Hematopoietic multipotent progenitor cell treated with erythropoietin and hydrocortisone succinate and interleukin-3 and kit ligand, for 8 days (in vitro differentiated cells): ENCODE results near the gene SUPT3H.

Experiments used
- DNase-seq: peaks from one replicate; pipeline ENCODE4 v3.0.0-alpha.2; 2015

Gene SUPT3H

DNA sequence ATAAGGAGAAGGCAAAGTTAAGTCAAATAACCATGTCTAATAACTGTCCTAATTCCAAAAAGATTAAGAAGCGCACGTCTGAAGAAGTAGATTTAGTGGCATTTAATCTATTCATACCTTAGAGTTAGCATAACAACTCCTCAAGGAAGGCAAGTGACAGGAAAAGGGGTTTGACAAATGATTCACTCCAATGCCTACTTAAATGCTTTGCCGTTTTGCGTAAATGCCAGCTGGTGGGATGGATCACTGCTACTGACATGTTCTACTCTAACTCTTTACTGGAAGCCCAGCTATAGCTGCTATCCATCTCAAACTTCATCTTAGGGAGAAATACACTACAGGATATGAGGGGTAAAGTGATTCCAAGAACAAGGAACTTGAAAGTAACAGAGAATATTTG, 396.9 kb downstream of the SUPT3H start:
- no peak for DNase-seq

DNA sequence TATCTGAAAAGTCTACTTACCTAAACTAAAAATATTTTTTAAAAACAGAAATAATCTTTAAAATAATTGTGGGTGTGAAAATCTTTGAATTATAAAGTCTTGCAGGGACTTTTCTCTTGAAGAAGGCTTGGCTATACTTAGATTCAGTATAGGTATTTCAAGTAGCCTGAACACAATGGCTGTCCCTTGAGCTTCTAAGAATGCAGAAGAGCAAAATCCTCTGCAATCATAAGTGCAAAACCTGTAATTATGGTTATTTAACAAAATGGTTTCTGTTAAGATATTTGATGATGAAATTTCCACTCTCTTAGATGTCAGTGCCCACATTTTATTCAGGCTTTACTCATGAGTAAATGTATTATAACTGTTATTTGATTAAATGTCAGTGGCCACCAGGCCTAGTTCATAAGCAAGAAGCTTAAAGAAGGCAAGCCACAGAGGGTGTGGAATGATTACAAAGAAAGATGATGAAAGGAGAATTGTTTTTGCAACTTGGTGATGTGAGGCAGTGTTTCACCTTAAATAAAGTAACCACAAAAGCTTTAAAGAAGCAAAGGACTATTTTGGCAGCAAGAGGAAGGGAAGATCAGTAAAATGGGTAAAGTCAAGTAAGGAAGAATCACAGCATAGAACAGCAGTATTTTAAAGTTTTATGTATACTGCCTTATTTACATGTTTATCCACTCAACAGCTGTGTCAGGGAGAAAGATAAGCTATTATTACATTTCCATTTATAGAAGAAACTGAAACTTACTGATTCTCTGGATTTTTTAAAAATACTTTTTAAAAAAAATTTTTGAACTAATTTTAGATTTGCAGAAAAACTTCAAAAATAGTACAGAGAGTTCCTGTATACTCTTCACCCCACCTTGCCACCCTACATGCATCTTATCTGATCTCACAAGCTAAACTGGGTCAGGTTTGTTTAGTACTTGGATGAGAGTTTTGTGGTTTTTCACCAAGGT, 400.8 kb downstream of the SUPT3H start:
- no peak for DNase-seq

DNA sequence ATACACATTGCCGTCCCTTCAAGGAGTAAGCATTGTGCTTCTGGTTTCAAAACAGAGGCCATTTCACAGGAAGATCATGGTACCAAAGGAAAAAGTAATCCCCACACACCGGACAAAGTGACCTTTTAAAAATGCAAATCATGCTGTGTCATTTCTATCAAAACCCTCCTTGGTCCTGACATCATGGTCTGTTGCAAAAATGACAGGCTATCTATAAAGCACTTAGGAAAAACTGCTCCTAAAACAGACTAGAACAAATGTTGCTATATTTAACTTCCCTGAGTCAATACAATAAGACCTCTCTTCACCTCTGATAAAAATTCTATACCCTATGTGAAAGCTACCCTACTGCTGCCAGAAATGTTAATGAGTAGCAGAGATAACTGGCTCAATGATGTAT, 403.2 kb downstream of the SUPT3H start:
- no peak for DNase-seq

DNA sequence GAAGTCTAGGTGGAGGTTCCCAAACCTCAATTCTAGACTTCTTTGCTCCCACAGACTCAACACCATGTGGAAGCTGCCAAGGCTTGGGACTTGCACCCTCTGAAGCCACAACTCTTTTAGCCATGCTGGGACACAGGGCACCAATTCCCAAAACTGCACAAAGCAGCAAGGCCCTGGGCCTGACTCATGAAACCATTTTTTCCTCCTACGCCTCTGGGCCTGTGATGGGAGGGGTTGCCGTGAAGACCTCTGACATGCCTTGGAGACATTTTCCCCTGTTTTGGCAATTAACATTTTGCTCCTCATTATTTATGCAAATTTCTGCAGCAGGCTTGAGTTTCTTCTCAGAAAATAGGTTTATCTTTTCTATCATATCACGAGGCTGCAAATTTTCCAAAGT, 405.0 kb downstream of the SUPT3H start:
- DNase-seq, result no peak

DNA sequence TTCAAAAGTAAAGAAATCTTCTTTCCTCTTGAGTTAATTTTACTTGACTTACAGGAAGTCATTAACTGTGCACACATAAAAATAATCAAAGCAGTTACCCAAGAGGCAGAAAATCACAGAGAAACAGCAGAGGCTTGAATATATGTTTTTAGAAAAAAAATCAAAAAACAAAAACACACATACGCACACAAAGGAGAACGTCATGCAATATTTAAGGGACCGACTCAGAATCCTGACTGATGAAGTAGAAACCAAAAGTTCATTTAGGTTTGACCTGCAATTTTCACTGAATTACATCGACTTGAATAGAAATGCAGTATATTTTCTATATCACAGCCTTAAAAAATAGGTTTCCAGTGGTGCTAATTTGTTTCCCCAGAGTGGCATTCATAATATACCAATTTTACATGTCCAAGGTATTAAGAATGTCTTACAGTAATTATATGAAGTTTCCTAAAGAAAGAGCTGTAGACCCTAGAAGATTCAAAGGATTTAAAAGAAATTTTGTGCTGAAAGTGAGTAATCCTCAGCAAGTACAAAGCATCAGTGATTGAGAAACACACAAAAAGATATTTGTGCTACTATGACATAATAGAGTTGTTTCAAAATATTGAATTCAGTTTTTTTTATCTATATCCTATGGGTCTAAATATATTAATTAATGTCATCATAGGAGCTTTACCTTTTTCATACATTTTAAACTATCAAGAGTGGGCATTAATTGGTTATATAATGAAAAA, 408.1 kb downstream of the SUPT3H start:
- no peak for DNase-seq

DNA sequence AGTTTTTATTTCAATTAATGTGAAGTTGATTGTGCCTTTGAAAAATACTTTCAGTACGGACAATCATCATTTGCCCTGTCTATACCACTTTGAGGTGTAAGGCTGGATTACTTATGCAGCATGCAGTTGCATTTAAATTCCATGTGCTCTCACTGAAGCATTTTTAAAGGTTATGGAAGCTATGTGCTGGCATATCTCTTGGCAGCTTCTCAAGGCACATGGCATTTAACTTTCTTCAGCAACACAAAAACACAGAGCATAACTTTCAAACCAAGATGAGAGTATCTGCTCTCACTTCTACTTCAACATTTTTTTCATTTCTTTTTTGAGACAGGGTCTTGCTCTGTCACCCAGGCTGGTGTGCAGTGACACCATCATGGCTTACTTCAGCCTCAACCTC, 410.3 kb downstream of the SUPT3H start:
- DNase-seq, result no peak

DNA sequence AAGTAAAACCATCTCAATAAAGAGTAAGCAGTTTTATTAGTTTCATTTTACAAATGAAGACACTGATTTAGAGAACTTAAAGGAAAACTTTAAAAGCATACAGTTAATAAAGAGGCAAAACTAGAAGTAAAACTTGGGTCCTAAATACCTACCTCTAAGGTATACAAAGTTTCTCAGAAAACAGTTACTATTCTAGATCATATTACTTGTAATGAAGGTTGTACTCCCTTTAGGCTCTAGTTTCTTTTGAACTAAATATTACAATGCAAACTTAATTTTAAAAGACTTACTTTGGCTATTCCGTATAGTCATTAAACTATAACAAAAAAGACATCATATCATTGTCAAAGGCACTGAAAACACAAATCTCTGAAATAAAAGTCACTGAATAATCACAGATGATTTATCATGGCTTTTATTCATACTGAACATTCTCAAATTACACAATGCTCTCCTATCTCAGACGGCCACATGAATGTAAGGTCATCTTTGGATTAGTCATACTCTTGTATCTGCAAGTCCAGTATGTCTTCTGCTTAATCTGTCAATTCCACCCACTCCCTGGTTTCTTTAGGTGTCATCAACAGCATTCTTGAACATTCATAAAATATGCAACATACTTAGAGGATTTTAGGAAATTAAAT, 411.2 kb downstream of the SUPT3H start:
- peak; percentile 81 for DNase-seq

DNA sequence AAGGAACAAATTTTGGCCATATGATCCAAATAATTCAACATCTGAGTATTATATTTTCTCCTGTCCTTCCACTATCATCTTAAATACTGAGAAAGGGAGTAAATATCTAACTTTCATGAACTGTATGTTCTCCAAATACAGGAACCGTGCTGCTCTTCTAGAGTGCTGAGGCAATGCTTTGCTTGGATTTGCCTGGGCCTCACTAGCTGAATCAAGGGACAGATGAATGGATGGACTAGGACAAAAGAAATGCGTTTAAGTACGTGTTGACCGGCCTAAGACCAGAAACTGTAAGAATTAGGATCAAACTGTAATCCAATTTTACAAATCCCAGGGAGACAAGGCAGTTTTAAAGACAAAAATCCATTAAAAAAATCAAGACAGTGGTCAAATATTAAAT, 412.0 kb downstream of the SUPT3H start:
- no peak for DNase-seq

DNA sequence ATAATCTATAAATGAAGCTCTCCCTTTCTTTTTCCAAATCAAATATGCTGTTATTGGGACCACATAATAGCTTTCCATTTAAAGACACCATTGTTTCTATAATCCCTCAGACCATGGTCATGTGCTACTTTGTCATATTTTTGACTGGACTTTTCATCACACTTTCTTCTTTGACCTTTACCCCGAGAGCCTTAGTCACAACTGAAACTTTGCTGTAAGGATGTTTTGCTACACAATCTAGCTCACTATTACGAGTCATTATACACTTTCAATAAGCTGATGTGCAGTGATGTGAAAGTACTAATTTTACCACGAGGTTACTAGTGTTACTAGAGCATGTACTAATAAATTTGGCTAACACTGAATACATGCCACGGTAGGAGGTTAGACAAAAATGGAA, 416.8 kb downstream of the SUPT3H start:
- no peak for DNase-seq

DNA sequence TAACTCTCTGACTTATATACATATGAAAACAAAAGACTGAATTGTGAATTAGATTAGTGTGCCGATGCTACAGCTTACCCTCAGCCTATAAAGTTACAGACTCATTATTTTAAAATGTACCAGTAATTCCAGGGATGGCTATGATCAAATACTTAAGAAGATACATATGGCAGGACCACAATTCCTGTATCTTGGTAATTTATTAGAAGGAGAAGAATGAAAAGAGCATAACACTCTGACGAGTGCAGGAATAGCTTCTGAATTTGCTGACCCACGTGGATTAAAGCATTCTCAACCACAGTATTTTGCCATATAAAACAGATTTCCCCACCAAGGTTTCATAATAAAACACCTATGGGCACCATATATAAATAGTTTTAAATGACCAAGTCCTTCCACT, 418.1 kb downstream of the SUPT3H start:
- DNase-seq, result no peak

DNA sequence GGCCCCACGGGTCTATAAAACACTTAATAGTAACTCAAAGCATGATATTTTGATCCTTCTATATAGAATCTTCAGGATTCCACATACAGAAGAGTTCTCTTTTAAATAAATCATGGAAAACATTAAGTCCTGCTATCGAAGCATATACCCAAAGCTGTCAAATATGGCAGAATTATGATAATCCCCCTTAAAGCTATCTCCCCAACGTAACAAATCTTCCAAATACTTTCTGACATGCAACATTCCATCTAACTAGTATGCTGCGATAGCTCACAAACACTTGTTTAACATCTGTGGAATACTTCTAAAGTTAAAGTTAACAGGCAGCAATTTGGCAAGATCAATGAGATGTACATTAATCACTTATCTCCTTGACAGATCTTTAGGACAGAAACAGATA, 420.6 kb downstream of the SUPT3H start:
- no peak for DNase-seq

DNA sequence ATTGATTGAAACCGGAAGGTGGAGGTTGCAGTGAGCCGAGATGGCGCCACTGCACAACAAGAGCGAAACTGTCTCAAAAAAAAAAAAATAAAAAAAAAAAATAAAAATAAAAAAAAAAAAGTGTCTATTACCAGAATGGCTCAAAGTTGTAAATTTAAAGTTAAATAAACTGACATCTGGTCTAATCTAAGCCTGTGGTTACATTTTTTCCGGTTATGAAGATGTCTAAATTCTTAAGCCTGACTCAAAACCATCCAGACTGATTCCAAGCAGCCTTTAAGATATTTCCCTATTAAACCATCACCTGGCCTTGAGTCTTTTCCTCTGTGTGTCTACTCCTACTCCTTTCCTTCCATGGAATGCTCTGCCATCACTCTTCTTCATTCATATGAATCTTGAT, 421.3 kb downstream of the SUPT3H start:
- DNase-seq, result no peak

DNA sequence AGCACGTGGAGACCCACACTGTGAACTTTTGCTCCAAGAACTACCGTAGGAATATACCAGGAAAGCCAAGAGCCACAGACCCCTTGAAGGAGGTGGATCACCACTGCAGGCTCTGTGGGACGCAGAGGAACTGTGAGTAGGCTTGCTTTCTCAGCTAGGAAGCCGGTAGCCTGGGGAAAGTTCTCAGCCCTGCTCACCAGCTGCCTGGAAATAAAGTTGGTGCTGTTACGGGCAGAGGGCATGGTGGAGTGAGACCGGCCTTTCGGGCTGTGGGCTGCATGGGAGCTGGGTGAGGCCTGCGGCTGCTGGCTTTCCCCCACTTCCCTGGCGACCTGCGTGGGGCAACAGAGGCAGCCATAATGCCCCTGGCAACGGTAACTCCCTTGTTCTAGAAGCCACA, 422.6 kb downstream of the SUPT3H start:
- no peak for DNase-seq

DNA sequence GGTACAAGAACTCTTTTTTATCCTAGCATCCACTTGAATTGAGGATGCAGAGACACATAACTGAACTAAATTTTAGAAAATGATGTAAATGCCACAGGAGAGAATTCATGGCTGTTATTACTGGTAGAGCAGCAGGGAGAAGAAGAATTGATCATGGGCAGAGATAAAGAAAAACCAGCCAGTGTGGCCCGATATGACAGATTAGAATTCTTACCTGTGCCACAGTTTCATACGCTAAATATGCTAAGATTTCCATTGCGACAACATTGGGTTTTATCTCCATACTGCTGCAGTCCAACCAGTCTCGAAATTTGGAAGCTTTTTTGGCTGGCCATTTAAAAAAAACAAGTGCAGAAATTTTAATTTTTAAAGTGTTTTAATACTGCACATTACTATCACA, 423.5 kb downstream of the SUPT3H start:
- no peak for DNase-seq

DNA sequence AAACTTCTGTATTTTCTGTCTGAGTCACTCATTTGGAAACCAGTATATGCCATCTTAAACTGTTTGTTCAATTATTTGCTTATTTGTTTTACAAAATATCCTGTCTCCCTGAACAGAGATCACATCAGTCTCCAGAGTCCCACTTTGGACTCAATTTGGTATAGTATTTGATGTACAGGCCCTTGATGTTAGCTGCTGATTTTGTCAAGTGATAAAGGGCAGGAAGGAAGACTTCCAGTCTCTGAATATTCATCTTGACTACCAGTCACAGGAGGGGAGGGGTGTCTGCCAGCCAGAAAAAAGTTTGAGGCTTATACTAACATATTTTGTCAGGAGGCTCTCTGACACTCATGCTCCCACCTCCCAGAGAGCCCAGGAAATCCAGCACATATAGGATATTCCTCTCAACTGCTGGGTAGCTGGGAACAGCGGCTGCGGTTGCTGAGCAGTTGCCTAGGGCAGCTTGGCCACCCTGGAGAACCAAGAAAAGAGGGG, 426.4 kb downstream of the SUPT3H start:
- DNase-seq, result no peak

DNA sequence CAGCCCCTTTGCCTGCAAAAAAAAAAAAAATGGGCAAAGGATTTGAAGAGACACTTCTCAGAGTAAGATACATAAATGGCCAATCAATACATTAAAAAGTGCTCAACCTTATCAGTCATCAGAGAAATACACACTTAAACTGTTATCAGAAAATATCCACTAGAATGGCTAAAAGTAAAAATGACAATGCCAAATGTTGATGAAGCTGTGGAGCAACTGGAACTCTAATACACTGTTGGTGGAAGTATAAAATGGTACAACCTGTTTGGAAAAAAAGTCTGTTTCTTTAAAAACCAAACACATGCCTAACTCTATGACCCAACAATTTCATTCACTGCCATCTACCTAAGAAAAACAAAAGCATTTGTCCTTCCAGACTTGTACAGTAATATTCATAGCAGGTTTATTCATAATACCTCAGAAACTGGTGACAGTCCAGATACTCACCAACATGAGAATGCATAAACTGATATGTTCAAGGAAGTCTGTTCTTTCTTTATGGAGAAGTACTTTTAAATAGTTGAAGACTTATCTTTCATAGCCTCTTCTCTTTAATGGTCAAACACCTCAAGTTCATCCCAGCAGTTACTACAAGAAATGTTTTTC, 428.0 kb downstream of the SUPT3H start:
- DNase-seq, result no peak

DNA sequence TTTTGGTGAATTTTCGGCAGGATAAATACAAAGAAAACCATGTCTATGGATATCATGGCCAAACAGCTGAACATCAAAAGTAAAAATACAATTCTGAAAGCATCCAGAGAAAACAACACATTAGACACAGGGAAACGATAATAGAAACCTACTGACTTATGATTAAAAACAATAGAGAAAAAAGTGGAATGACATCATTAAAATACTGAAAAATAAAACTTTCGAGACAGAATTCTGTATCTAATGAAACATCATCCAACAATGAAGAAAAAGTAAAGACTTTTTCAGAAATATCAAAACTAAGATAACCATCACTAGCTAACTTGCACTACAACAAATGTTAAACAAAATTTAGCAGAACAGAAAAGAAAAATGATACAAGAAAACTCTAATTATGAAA, 434.2 kb downstream of the SUPT3H start:
- no peak for DNase-seq

DNA sequence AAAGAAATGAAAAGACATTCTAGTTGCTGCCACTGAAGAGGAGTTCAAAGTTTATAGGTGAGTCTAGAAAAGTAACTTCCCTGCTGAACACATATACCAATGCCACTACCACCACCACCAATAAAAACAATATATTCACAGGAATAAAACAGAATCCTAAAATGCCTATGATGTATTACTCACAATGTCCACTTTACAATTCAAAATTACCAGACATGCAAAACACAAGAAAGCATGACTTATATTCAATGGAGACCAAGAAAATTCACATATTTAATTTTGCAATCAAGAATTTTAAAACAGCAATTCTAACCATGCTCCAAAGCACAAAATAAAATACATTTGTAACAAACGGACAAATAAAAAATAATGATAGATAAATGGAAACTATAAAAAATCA, 434.9 kb downstream of the SUPT3H start:
- no peak for DNase-seq

DNA sequence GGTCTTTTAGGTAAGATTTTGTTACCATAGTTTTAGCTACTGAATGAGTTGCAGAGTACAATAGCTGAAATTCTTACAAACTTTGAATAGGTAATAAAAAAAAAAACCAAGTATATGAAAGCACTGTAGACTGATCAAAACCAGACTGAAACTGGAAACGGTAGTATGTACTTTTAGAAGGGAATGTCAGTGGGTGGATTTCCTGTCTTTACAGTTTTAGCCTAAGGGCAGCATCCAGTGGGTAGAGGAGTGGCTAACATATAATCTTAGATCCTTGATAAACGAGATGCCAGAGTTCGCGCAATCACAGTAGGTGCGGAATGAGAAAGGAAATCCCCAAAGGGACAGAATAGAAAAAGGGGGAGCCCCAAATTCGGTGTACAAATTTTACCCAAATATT, 435.5 kb downstream of the SUPT3H start:
- no peak for DNase-seq

DNA sequence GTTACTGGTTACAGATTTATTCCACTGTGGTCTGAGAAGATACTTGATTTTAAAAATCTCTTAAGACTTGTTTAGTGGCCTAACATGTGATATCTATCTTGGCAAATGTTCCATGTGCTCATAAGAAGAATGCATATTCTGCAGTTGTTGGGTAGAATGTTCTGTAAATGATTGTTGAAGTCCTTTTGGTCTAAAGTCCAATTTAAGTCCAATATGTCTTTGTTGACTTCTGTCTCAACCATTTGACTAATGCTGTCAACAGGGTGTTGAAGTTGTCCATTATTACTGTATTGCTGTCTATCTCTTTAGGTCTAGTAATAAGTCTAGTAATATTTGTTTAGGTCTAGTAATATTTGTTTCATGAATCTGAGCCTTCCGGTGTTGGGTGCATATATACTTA, 437.4 kb downstream of the SUPT3H start:
- no peak for DNase-seq

DNA sequence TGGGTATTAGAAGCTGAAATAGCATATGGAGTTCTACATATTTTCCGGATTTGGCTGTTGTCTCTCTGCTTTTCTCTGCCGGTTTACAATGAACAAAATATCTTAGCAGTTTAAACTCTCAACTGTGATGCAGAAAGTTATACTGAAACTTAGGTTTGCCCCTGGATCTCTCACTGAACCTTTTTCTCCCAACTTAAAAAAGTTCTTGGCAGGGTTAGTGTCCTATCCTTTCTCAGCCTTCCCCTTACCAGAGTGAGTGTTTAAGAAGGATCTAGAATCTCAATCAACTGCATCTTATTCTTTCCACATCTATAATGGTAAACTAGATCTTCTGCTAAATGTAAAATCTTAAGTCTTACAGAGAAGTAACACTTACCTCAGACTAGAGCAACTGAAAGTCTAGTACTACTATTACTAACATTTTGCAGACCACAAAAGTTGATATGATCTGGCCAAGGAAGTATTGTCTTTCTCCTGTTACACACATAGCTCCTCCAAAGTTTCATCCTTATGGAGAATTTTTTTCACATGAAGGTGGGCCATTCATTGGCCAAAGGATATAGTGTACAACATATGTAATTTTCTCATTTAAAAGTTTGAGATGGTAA, 441.9 kb downstream of the SUPT3H start:
- DNase-seq, result no peak

DNA sequence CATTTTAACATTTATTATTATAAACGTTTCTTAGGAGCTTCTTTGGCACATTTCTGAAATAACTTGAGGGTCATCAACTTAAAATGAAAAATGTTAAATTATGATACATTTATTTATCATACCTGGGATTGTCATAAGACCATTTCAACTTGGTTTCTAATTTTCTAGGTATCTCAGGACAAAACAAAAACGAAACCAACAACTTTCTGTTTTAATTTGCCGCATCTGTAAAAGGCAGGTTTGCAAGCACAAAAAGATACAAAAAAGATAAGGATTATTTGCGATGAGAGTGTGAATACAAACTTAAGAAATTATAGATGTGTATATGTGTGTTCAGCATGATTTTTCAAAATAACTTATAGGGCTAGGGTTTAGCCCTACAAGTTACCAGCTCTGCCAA, 444.6 kb downstream of the SUPT3H start:
- no peak for DNase-seq

DNA sequence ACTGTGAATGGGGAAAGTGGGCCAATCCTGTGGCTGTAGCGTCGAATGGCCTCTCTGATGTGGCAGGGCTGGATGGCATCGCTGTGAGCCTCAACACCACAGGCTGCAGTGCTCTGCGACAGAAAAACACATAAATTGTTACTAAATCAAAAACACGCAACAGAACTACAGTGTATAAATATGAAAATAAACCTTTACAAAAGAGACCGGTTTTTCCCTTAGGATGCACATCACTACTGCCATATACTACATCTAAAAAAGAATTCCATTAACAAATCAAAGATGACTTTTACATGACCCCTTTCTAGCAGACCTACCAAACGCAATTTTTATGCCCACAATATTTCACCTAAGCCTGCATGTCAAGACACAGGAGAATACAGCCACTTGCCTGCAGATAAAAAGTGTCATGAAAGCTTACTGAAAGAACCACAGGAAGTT, 445.1 kb downstream of the SUPT3H start:
- no peak for DNase-seq
